Kidney (tissue), 14 donors: ENCODE results near the gene ZNF786. TPM values are rescaled to one million over a fixed set of nuclear protein-coding genes. Genes with fewer than 3 reads are reported as not detected.
"Not testable (repeated sequence)": the region's sequence is repeated elsewhere in the genome, so short reads cannot be mapped to it uniquely, and the experiment has no call there.

Source experiments
- DNase-seq, 5 donors: peaks; one replicate each; pipeline ENCODE4 v3.0.0-alpha.2; 2013 to 2020
- FAIRE-seq: peaks from 2 replicates; lab custom pipeline; 2012; peaks lifted over from hg19 to GRCh38; lab: Jason Lieb, UNC
- H3K27ac ChIP-seq, 2 donors: one replicate each; pipeline ENCODE4 v1.7.0; 2013; ENCODE audit warnings: low read depth in 2 of 2, low read length in 2 of 2, inconsistent platforms in 1 of 2
- H3K27me3 ChIP-seq: one replicate; pipeline ENCODE4 v1.7.1; 2013; ENCODE audit warnings: low read length, inconsistent platforms; ENCODE audit not compliant: control insufficient read depth, insufficient read depth
- H3K36me3 ChIP-seq, 3 donors: one replicate each; pipeline versions ENCODE4 v1.7.0 to v1.7.1; 2013; ENCODE audit warnings: low read length in 3 of 3, control low read depth in 1 of 3, inconsistent platforms in 1 of 3; ENCODE audit not compliant: insufficient read depth in 3 of 3, control insufficient read depth in 2 of 3
- H3K4me1 ChIP-seq, 3 donors: one replicate each; pipeline versions ENCODE4 v1.7.0 to v1.7.1; 2013; ENCODE audit warnings: low read length in 3 of 3, inconsistent platforms in 1 of 3, low read depth in 1 of 3; ENCODE audit not compliant: control insufficient read depth in 2 of 3, insufficient read depth in 2 of 3
- H3K4me3 ChIP-seq, 3 donors: one replicate each; pipeline versions ENCODE4 v1.7.0 to v1.8.1; 2013; ENCODE audit warnings: low read length in 3 of 3, control low read depth in 1 of 3, inconsistent platforms in 1 of 3
- H3K9ac ChIP-seq, 3 donors: one replicate each; pipeline versions ENCODE4 v1.7.0 to v1.7.1; 2013; ENCODE audit warnings: low read length in 3 of 3, control low read depth in 1 of 3, inconsistent platforms in 1 of 3
- H3K9me3 ChIP-seq, 3 donors: one replicate each; pipeline versions ENCODE4 v1.7.0 to v1.7.1; 2013; ENCODE audit warnings: low read length in 3 of 3, control low read depth in 1 of 3, inconsistent platforms in 1 of 3; ENCODE audit not compliant: control insufficient read depth in 2 of 3, insufficient read depth in 1 of 3
- intact Hi-C: fragments of 100-400 bp; cut with DNase I; formaldehyde crosslinking; loops from one replicate; pipeline ENCODE4 v1.11.1; 2022
- polyA plus RNA-seq: library from polyadenylated mRNA; stranded (reverse); fragments of 350-450 nt; fragmentation: Illumina TruSeq; extraction: RNeasy Lipid Tissue Mini Kit (QIAGEN cat#74804); gene quantifications from one replicate; pipeline ENCODE4 v1.2.3, GENCODE V29; 2014; ENCODE audit warnings: low read depth, low replicate concordance; ENCODE audit not compliant: insufficient read depth
- total RNA-seq: library from RNA; stranded (reverse); fragmentation: NEBNext Ultra II Directional; extraction: Animal tissue kit (Norgen Biotek cat#: 25700); gene quantifications from one replicate; pipeline ENCODE4 v1.2.1, GENCODE V29; 2021
- TF ChIP-seq, protein P1 (sequence below): IDR thresholded peaks from 3 replicates; pipeline ENCODE4 v1.5.1; 2012; ENCODE audit warnings: mild to moderate bottlenecking, moderate library complexity, borderline replicate concordance; ENCODE audit not compliant: insufficient read depth; ENCODE audit errors: extremely low read depth
- donor health status: control.
- donor health status: control.
- donor health status: control.
- donor health status: control.
- donor health status: control.
- donor health status: DM: yes; HTN: yes; CAD: no.
- donor health status: Normal renal cell carcinoma (clear cell type).

ZNF786 gene
- total and polyA plus RNA-seq, 2 donors from 2014 or later = 2.6 to 8.0 TPM

DNA sequence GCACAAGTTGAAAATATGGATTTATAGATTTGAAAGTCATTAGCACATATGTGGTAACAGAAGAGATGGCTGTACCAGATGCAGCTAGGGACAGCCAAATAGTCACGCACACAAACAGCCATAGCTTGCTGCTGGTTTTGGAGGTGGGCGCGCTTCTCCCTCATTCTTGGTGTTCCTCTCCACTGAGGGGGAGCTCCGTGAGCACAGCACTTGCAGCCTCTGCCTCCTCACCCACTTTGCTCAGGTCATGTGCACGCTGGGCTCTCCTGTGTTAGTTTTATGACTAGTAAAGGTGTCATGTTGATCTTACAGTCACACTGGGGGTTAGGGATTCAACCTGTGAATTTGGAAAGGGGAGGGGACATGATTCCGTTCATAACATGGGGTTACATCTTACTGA lies 8.5 kb upstream of the ZNF786 start:
- DNase-seq (no peak), FAIRE-seq (no peak)
- Histone ChIP-seq H3K9ac (no peak overlapping the region), H3K4me3 (no peak overlapping the region), H3K4me1 (no peaks in the 10 kb centered on the region), H3K27me3 (no peaks in the 10 kb centered on the region), H3K27ac (no peak overlapping the region), H3K36me3 (no peaks in the 10 kb centered on the region), H3K9me3 (no peaks in the 10 kb centered on the region)
- intact Hi-C loops = no loop called here
- TF ChIP-seq, protein P1, sequence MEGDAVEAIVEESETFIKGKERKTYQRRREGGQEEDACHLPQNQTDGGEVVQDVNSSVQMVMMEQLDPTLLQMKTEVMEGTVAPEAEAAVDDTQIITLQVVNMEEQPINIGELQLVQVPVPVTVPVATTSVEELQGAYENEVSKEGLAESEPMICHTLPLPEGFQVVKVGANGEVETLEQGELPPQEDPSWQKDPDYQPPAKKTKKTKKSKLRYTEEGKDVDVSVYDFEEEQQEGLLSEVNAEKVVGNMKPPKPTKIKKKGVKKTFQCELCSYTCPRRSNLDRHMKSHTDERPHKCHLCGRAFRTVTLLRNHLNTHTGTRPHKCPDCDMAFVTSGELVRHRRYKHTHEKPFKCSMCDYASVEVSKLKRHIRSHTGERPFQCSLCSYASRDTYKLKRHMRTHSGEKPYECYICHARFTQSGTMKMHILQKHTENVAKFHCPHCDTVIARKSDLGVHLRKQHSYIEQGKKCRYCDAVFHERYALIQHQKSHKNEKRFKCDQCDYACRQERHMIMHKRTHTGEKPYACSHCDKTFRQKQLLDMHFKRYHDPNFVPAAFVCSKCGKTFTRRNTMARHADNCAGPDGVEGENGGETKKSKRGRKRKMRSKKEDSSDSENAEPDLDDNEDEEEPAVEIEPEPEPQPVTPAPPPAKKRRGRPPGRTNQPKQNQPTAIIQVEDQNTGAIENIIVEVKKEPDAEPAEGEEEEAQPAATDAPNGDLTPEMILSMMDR = no peak

DNA sequence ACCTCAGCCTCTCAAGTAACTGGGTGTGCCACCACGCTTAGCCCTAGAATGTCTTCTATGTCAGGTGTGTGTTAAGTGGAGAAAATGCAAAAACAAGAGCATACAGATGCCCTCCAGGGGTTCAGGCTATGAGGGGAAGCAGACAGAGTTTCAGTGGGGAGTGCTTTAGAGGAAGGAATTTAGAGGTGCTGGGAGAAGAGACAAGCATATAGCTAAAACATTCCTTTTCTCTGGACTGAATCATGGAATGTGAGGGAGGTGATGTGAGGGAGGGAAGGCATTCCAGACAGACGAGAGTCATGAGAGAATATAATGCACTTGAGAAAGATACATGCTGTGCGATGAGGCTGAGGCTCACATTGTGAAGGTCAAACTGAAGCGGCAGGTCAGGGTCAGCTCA lies 6.6 kb upstream of the ZNF786 start:
- peak in 1 of 5 donors; percentile 25 for DNase-seq
- TF ChIP-seq, protein P1 = no peak
- FAIRE-seq = no peak

GRCh38 chr7:149093228-149093627 lies 2.7 kb upstream of the ZNF786 start:
- Histone ChIP-seq H3K36me3 (no peaks in the 10 kb centered on the region), H3K4me1 (peaks cover 0 to 3% (median 0%) of the 10 kb centered on the region in 3 donors), H3K9me3 (no peaks in the 10 kb centered on the region), H3K9ac (no peak overlapping the region), H3K27ac (no peak overlapping the region), H3K4me3 (no peak overlapping the region), H3K27me3 (no peaks in the 10 kb centered on the region)
- FAIRE-seq (no peak), DNase-seq (no peak)
- TF ChIP-seq, protein P1 = no peak
- intact Hi-C loops = no loop called here

More for the DNA sequence above, 6.6 kb upstream of the ZNF786 start:
- Histone ChIP-seq H3K9me3 (no peaks in the 10 kb centered on the region), H3K4me1 (no peaks in the 10 kb centered on the region), H3K27me3 (no peaks in the 10 kb centered on the region), H3K4me3 (no peak overlapping the region), H3K27ac (no peak overlapping the region), H3K36me3 (no peaks in the 10 kb centered on the region), H3K9ac (no peak overlapping the region)
- intact Hi-C loops = no loop called here

- intact Hi-C loops, H3K9me3 ChIP-seq, H3K4me3 ChIP-seq, H3K27ac ChIP-seq, H3K36me3 ChIP-seq, H3K9ac ChIP-seq, FAIRE-seq, DNase-seq, H3K4me1 ChIP-seq, H3K27me3 ChIP-seq: not testable (repeated sequence)
These were observed 1.7 kb upstream of the ZNF786 start for GRCh38 chr7:149092244-149092643.
